Activated T-helper 9 cell treated with anti-CD3 and anti-CD28 coated beads, Interleukin-2, amount 50 U/mL, for 16 hours (primary cell): ENCODE data around the gene SPG7.

ENCODE experiments used
- DNase-seq: peaks from one replicate; pipeline ENCODE4 v3.0.0-alpha.2; 2020; ENCODE audit warnings: low read depth

The SPG7 gene

DNA sequence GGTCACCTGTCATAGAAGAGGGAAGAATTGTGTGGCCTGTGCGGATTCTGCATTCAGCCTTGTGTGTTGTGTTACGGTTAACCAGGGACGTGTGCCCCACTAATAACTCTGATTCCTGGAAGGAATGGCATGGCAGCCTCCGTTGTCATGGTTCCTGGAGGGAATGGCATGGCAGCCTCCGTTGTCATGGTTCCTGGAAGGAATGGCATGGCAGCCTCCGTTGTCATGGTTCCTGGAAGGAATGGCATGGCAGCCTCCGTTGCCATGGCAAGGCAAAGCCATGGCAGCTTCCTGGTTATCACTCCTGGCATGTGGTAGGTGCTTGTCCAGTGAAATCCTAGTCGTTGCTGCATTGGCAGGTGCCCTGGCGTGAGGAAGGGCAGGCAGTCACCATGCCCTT is 8.9 kb downstream of the SPG7 start:
- DNase-seq = no peak

DNA sequence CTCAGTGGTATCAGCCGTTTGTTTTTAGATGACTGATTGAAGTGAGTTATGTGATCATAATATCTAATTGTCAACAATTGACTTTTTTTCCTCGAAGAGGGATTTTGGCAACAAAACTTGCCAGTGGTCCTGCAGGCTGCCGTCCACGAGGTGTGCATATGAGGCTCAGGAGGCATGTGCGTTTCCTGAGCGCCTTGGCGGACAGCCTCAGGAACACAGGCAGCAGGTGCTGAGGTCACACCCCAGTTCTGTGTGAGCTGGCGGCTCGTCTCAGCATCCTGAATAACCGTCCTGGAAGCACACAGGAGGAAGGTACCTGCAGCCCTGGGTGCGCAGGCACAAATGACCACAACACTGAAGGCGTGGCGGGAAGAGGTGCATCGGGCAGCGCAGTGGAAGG is 11.7 kb downstream of the SPG7 start:
- DNase-seq = no peak

DNA sequence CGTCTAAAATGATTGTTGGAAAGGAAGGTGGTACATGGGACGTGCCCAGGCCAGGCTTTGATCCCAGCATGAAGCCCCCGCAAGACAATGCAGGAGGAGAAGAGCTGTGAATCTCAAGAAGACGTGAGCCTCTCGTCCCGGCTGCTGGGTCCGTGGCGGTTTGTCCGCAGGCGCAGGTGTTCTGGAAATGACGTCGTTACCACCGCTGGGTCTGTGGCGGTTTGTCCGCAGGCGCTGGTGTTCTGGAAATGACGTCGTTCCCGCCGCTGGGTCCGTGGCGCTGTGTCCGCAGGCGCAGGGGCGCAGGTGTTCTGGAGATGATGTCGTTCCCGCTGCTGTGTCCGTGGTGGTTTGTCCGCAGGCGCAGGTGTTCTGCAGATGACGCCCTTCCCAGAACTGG is 14.1 kb downstream of the SPG7 start:
- DNase-seq = no peak

GRCh38 chr16:89523680-89524344 is 15.6 kb downstream of the SPG7 start:
- DNase-seq = no peak

DNA sequence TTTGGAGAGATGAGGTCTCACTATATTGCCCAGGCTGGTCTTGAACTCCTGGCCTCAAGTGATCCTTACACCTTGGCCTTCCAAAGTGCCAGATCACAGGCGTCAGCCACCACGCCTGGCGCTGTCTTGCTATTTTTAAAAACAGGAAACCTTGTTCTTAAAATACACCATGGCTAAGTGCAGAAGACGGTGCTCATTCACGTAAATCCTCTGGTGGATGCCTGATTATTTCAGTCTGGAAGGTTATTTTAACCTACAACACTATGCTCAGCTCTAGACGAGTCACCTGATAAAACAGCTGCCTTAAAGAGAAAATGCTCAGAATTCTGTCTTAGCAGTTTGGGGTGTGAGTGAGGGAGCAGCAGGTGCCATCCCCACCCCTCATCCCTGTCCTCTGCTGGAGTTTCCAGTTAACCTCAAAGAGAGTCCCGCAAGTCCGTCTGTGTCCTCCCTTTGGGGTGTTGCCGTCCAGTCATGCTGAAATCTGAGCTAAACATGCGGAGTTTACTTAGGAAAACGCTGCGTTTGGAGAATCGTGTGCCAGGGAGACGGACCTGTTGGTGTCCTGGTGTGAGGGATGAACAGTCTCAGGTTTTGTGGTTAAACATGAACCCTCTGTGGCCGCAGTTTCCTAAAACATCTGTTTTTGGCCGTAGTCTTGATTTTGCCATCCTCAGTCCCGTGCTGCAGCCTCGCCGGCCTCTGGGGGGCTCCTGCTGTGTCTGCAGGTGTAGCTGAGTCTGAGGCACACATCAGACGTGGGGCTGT is 17.1 kb downstream of the SPG7 start:
- DNase-seq = no peak

- no peak for DNase-seq
Observed at GRCh38 chr16:89529097-89529496, 20.9 kb downstream of the SPG7 start.

- no peak for DNase-seq
Observed at GRCh38 chr16:89530401-89531381, 22.5 kb downstream of the SPG7 start.

GRCh38 chr16:89531821-89532526 is 23.8 kb downstream of the SPG7 start:
- DNase-seq = no peak

DNA sequence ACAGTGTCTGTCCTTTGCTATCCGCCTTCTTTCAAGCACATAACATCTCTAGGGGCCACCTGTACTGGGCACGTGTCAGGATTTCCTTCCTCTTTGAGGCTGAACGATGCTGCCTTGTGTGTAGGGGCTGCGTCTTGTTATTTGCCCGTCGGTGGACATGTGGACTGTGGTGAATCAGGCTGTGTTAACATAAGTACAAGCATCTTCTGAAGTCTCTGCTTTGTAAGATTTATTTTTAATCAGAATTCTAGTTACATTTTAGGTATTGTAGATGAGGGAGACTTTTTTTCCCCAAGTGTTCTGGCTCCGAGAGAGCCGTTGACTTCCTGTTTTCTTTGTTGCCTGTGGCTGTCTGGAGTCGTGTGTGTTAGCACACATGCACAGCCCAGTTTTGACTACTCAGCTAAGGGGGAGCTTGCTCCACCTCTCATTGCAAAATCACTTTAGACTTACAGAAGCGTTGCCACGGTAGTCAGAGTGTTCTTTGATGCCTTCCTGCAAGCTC is 26.1 kb downstream of the SPG7 start:
- DNase-seq = no peak

GRCh38 chr16:89536371-89536770 is 28.2 kb downstream of the SPG7 start:
- DNase-seq = no peak

DNA sequence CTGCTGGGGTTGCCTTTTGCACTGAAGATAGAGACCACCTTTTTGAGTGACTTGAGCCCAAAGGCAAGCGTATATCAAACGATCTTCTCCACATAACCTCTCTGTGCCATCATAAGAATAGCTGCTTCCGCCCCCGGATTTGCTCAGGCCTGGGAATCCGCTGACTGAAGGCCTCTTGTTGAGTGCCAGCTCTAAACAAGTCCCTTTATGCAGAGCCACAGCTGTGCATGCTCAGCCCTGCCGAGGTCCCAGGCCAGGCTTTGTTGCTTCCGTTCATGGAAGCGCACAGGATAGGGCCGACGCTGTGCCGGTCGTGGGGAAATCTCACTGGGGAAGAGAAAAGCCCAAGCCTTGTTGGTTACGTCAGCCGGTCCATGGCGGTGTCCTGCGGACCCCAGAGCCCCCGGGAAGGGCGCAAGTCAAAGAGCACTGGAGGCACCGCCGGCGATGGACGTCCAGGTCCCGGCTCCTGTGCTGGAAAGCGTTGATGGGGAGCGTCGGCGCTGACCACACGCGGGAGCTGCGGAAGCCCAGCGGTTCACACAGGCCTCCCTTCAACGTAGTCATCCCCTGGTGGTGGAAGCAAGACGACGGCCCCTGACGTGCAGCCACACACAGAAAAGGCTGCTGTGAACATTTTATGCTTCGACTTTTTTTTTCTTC is 28.8 kb downstream of the SPG7 start:
- DNase-seq = no peak

GRCh38 chr16:89537549-89537925 is 29.3 kb downstream of the SPG7 start:
- no peak for DNase-seq

- DNase-seq = no peak
Observed at GRCh38 chr16:89538286-89538685, 30.1 kb downstream of the SPG7 start.

DNA sequence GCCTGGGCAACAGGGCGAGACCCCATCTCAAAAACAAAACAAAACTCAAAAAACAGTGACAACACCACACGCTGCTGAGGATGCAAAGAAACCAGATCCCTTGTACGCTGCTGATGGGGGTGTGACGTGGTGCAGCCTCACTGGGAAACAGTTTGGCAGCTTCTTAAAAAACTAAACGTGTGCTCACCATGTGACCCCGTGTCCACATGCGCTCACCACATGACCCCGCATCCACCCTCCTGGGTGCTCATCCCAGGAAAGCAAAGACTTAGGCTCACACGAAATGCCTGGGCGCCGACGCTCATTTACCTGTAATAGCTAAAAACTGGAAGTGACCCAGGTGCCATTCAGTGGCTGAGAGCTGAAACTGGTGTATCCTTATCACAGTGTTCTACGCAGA is 32.4 kb downstream of the SPG7 start:
- no peak for DNase-seq

DNA sequence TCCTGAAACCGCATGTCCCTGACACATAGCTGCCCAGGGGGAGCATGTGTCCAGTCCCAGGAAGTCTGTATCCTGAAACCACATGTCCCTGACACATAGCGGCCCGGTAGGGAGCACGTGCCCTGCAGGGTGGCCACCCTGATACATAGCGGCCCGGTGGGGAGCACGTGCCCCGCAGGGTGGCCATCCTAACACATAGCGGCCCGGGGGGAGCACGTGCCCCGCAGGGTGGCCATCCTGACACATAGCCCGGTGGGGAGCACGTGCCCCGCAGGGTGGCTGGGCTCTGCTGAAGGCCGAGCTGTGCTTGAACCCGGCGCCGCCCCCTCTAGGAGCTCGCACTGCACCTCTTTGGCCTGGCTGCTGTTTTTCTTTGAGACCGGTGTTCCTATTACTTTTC is 33.6 kb downstream of the SPG7 start:
- no peak for DNase-seq

GRCh38 chr16:89544113-89544512 is 35.9 kb downstream of the SPG7 start:
- no peak for DNase-seq

- no peak for DNase-seq
Observed at GRCh38 chr16:89544713-89545043, 36.5 kb downstream of the SPG7 start.

DNA sequence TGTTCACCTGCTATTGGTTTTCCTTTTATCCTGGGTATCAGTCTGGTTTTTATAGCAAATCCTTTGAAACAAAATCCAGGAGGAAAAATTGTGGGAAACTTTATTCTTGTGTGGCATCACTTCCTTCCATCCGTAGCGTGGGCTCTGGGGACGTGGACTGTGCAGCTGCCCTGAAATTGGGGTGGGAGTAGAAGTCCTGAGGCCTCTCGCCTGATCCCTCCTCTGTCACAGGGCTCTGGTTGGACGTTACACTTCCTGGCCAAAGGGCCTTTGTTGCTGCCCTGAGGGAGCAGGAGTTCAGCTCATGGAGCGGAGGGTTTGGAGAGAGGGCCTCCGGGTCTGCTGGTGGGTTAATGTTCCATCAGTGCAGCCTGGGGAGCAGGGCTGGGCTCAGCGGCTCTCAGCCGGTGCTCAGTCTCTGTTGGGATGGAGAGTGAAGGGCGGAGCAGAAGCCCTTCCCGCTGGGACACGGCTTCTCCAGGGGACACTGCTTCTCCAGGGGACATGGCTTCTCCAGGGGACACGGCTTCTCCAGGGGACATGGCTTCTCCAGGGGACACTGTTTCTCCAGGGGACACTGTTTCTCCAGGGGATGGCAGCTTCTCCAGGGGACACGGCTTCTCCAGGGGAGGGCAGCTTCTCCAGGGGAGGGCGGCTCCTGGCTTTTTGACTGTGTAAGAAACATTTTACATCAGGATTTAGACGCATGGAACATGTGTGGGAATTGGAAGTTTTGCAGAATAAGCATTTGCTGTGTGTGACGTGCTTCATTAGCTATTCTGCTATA is 37.0 kb downstream of the SPG7 start:
- no peak for DNase-seq

GRCh38 chr16:89545831-89546574 is 37.8 kb downstream of the SPG7 start:
- DNase-seq = no peak

DNA sequence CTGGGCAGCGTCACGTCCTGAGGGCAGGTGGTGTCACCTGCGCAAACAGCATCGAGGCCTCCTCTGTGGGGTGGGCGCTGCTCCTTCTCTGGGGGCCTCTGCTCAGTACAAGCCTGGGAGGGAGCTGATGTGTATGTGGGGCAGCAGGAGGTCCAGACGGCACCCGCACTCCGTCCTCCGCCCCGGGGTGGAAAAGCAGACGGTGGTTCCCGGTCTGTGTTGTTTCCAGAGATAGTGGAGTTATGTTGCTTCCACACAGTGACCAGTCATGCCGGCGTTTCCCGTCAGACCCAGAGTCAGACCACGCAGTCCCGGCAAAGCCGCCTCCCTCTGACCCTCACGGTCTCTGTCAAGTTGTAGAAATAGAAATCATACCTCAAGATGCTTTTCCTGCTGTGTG is 38.6 kb downstream of the SPG7 start:
- no peak for DNase-seq
